Measurements from ENCODE around the gene TUBGCP3.

The TUBGCP3 gene

GRCh38 chr13:112615391-112615790, 27.4 kb upstream of the TUBGCP3 start:
- DNase-seq = no peak

GRCh38 chr13:112614835-112615234, 26.9 kb upstream of the TUBGCP3 start:
- no peak for DNase-seq

- no peak for DNase-seq
Observed at GRCh38 chr13:112608212-112608611, 20.3 kb upstream of the TUBGCP3 start.

GRCh38 chr13:112606109-112607001, 18.4 kb upstream of the TUBGCP3 start:
- peak; percentile 93 to 94 for DNase-seq

GRCh38 chr13:112605531-112605990, 17.6 kb upstream of the TUBGCP3 start:
- no peak for DNase-seq

GRCh38 chr13:112603641-112604225, 15.8 kb upstream of the TUBGCP3 start:
- DNase-seq = no peak

- no peak for DNase-seq
Observed at GRCh38 chr13:112602189-112602588, 14.2 kb upstream of the TUBGCP3 start.

GRCh38 chr13:112601371-112601770, 13.4 kb upstream of the TUBGCP3 start:
- no peak for DNase-seq

GRCh38 chr13:112596235-112596634, 8.3 kb upstream of the TUBGCP3 start:
- DNase-seq = no peak

- no peak for DNase-seq
Observed at GRCh38 chr13:112592647-112593046, 4.7 kb upstream of the TUBGCP3 start.

GRCh38 chr13:112592181-112592580, 4.2 kb upstream of the TUBGCP3 start:
- no peak for DNase-seq

- DNase-seq = peak in 1 of 2 experiments; percentile 29
Observed at GRCh38 chr13:112588490-112589297, 741 bp upstream of the TUBGCP3 start.

- peak; percentile 82 to 87 for DNase-seq
Observed at GRCh38 chr13:112587212-112587763, 665 bp downstream of the TUBGCP3 start.

GRCh38 chr13:112586334-112586960, 1.5 kb downstream of the TUBGCP3 start:
- DNase-seq = no peak

- DNase-seq = no peak
Observed at GRCh38 chr13:112583592-112584277, 4.2 kb downstream of the TUBGCP3 start.

- no peak for DNase-seq
Observed at GRCh38 chr13:112582263-112582662, 5.7 kb downstream of the TUBGCP3 start.

- no peak for DNase-seq
Observed at GRCh38 chr13:112580912-112581311, 7.0 kb downstream of the TUBGCP3 start.

GRCh38 chr13:112580211-112580610, 7.7 kb downstream of the TUBGCP3 start:
- DNase-seq = no peak

- no peak for DNase-seq
Observed at GRCh38 chr13:112579310-112579843, 8.6 kb downstream of the TUBGCP3 start.

GRCh38 chr13:112576768-112577167, 11.2 kb downstream of the TUBGCP3 start:
- DNase-seq = no peak

GRCh38 chr13:112576191-112576590, 11.8 kb downstream of the TUBGCP3 start:
- no peak for DNase-seq

- no peak for DNase-seq
Observed at GRCh38 chr13:112575675-112576074, 12.3 kb downstream of the TUBGCP3 start.

All from activated T-cell treated with anti-CD3 and anti-CD28 coated beads, Interleukin-2, amount 50 U/mL, for 48 hours (primary cell).